Choroid plexus epithelial cell (primary cell): Measurements from ENCODE around the gene FAM162B.
A peak's percentile ranks its signal among the peaks of the same experiment; 100 is the strongest.

Source experiments
- DNase-seq: peaks from one replicate; pipeline ENCODE4 v3.0.0-alpha.2; 2010; ENCODE audit warnings: low read depth
- H3K4me3 ChIP-seq: 2 replicates; pipeline ENCODE4 v1.5.1; 2011; ENCODE audit warnings: low read depth, mild to moderate bottlenecking, control low read depth, low read length, moderate library complexity
- TF ChIP-seq, protein P1 (sequence below): conservative IDR thresholded peaks from 2 replicates; pipeline ENCODE4 v1.5.1; 2011; ENCODE audit warnings: low read depth, mild to moderate bottlenecking, control low read depth, inconsistent platforms, low read length, moderate library complexity

The FAM162B gene

GRCh38 chr6:116783852-116784251 lies 18.3 kb upstream of the FAM162B start:
- TF ChIP-seq, protein P1, sequence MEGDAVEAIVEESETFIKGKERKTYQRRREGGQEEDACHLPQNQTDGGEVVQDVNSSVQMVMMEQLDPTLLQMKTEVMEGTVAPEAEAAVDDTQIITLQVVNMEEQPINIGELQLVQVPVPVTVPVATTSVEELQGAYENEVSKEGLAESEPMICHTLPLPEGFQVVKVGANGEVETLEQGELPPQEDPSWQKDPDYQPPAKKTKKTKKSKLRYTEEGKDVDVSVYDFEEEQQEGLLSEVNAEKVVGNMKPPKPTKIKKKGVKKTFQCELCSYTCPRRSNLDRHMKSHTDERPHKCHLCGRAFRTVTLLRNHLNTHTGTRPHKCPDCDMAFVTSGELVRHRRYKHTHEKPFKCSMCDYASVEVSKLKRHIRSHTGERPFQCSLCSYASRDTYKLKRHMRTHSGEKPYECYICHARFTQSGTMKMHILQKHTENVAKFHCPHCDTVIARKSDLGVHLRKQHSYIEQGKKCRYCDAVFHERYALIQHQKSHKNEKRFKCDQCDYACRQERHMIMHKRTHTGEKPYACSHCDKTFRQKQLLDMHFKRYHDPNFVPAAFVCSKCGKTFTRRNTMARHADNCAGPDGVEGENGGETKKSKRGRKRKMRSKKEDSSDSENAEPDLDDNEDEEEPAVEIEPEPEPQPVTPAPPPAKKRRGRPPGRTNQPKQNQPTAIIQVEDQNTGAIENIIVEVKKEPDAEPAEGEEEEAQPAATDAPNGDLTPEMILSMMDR, result no peak
- DNase-seq, result peak; percentile 62
- H3K4me3 ChIP-seq, result no peak overlapping the region

DNA sequence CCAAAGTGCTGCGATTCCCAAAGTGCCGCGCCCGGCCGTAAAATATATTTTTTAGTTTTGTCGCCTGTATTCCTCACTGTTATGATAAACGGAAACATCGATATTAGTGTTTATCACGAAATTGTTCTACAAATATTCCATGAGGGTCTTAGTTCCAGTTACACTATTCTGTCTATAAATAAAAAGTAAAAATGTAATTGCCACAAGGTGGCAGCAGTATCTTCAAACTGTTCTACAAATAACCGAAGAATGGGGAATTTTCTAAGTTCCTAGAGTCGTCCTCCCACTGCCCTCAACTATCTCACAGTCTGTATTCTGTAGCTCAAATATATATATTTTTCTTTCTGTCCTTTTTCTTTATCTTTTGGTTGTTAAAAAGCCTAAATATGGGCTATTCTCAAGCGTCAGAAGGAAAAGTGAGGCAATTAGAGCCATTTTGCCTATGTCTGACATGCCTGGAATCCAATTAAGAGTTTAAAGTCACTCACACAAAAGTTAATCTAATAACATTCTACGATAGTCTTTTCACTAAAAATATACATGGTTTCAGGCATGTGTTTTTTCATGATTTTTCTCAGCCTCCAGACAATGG lies 14.2 kb upstream of the FAM162B start:
- peak; percentile 72 for DNase-seq
- TF ChIP-seq, protein P1, result peak; percentile 43
- no peak overlapping the region for H3K4me3 ChIP-seq

DNA sequence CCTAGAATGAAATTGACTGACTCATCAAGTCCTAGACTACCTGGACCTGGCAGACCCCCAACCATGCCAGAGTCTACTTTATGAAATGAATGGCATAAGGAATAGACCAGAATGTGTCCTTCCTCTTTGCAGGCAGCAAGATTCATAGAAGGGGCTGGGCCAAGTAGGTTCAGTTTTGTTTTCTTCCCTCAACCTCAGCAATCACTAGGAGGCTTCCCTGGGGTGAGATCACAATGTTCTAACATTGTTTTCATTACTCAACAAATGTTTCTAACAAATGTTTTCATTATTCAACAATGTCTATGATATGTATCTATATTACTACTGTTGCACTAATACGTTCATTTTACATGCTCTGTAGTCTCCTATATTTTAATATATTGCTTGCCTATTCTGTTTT lies 8.4 kb upstream of the FAM162B start:
- TF ChIP-seq, protein P1, result no peak
- peak; percentile 74 for DNase-seq
- no peak overlapping the region for H3K4me3 ChIP-seq

GRCh38 chr6:116772450-116772849 lies 6.9 kb upstream of the FAM162B start:
- no peak overlapping the region for H3K4me3 ChIP-seq
- TF ChIP-seq, protein P1, result no peak
- no peak for DNase-seq

GRCh38 chr6:116767715-116768114 lies 2.2 kb upstream of the FAM162B start:
- no peak overlapping the region for H3K4me3 ChIP-seq
- DNase-seq, result no peak
- TF ChIP-seq, protein P1, result no peak

GRCh38 chr6:116766506-116767176 lies 1.1 kb upstream of the FAM162B start:
- DNase-seq, result peak; percentile 10
- H3K4me3 ChIP-seq, result no peak overlapping the region
- TF ChIP-seq, protein P1, result no peak

DNA sequence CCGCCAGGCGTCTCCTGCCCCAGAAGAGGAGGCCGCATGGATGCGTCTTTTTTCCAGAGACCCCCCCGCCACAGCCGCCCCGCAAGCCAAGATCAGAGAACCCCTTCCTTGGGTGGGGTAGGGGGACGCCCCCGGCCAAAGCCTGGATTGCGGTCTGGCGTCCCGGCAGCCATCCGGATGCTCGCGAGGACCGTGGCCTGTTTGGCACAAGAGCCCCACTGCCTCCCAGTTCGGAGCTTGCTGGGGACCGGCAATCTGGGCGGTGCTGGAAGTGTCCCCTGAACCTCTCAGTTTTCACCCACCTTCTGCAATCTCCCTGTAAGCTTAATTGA lies 924 bp downstream of the FAM162B start:
- peak; percentile 15 for DNase-seq
- TF ChIP-seq, protein P1, result no peak
- peak overlapping the region; percentile 64 for H3K4me3 ChIP-seq
